HEK293 (cell line): ENCODE results near the gene TNFSF13.

Experiments
- EGR2 ChIP-seq: fragments of 450-650 bp; formaldehyde crosslinking; IDR thresholded peaks from 2 replicates; pipeline ENCODE4 v1.5.1; 2016; ENCODE audit warnings: low read depth, missing biosample characterization, missing genetic modification characterization
- HIC1 ChIP-seq: fragments of 450-650 bp; formaldehyde crosslinking; IDR thresholded peaks from 2 replicates; pipeline ENCODE4 v1.5.1; 2016; ENCODE audit warnings: missing biosample characterization, missing genetic modification characterization
- PBX3 ChIP-seq: sonication (generic); formaldehyde crosslinking; IDR thresholded peaks from 2 replicates; pipeline ENCODE4 v1.8.1; 2022; ENCODE audit warnings: mild to moderate bottlenecking, moderate library complexity, missing genetic modification reagents
- PRDM10 ChIP-seq: fragments of 450-650 bp; formaldehyde crosslinking; IDR thresholded peaks from 2 replicates; pipeline ENCODE4 v1.5.1; 2016; ENCODE audit warnings: missing biosample characterization, missing genetic modification characterization
- TSHZ1 ChIP-seq: fragments of 450-650 bp; formaldehyde crosslinking; IDR thresholded peaks from 2 replicates; pipeline ENCODE4 v1.5.1; 2016; ENCODE audit warnings: missing biosample characterization, missing genetic modification characterization, borderline replicate concordance
- WT1 ChIP-seq: fragments of 450-650 bp; formaldehyde crosslinking; IDR thresholded peaks from 2 replicates; pipeline ENCODE4 v1.5.1; 2016; ENCODE audit warnings: missing biosample characterization, missing genetic modification characterization
- YY1 ChIP-seq: fragments of 450-650 bp; formaldehyde crosslinking; IDR thresholded peaks from 2 replicates; pipeline ENCODE4 v1.5.1; 2018; ENCODE audit warnings: missing biosample characterization, missing genetic modification characterization
- ZBTB26 ChIP-seq: fragments of 450-650 bp; formaldehyde crosslinking; optimal IDR thresholded peaks from 2 replicates; pipeline ENCODE3; 2016; ENCODE audit warnings: missing biosample characterization, mild to moderate bottlenecking, missing genetic modification characterization
- ZBTB7A ChIP-seq: fragments of 450-650 bp; formaldehyde crosslinking; IDR thresholded peaks from 2 replicates; pipeline ENCODE4 v1.5.1; 2016; ENCODE audit warnings: low read depth, missing biosample characterization, missing genetic modification characterization
- ZBTB8A ChIP-seq: fragments of 450-650 bp; formaldehyde crosslinking; IDR thresholded peaks from 2 replicates; pipeline ENCODE4 v1.5.1; 2016; ENCODE audit warnings: missing biosample characterization, missing genetic modification characterization
- ZNF24 ChIP-seq: fragments of 450-650 bp; formaldehyde crosslinking; IDR thresholded peaks from 2 replicates; pipeline ENCODE4 v1.5.1; 2016; ENCODE audit warnings: missing biosample characterization, missing genetic modification characterization
- ZNF302 ChIP-seq: fragments of 450-650 bp; formaldehyde crosslinking; IDR thresholded peaks from 2 replicates; pipeline ENCODE4 v1.5.1; 2016; ENCODE audit warnings: missing biosample characterization, missing genetic modification characterization, low read depth
- ZNF335 ChIP-seq: fragments of 450-650 bp; formaldehyde crosslinking; conservative IDR thresholded peaks from 2 replicates; pipeline ENCODE4 v1.5.1; 2016; ENCODE audit warnings: missing biosample characterization, missing genetic modification characterization
- ZNF510 ChIP-seq: fragments of 450-650 bp; formaldehyde crosslinking; IDR thresholded peaks from 2 replicates; pipeline ENCODE4 v1.5.1; 2018; ENCODE audit warnings: mild to moderate bottlenecking, missing genetic modification characterization, missing biosample characterization; ENCODE audit not compliant: insufficient replicate concordance
- ZNF544 ChIP-seq: fragments of 450-650 bp; formaldehyde crosslinking; IDR thresholded peaks from 2 replicates; pipeline ENCODE4 v1.5.0; 2017; ENCODE audit warnings: missing biosample characterization, missing genetic modification characterization
- ZNF555 ChIP-seq: fragments of 450-650 bp; formaldehyde crosslinking; conservative IDR thresholded peaks from 2 replicates; pipeline ENCODE4 v1.5.1; 2017; ENCODE audit warnings: missing biosample characterization, mild to moderate bottlenecking, missing genetic modification characterization, inconsistent platforms
- ZNF571 ChIP-seq: fragments of 450-650 bp; formaldehyde crosslinking; IDR thresholded peaks from 2 replicates; pipeline ENCODE4 v1.5.0; 2017; ENCODE audit warnings: missing biosample characterization, missing genetic modification characterization
- ZNF792 ChIP-seq: fragments of 450-650 bp; formaldehyde crosslinking; IDR thresholded peaks from 2 replicates; pipeline ENCODE4 v1.5.1; 2016; ENCODE audit warnings: missing biosample characterization, missing genetic modification characterization
- TF ChIP-seq, protein P1 (sequence below): fragments of 450-650 bp; formaldehyde crosslinking; IDR thresholded peaks from 2 replicates; pipeline ENCODE4 v1.5.1; 2017; ENCODE audit warnings: missing biosample characterization, missing genetic modification characterization
- TF ChIP-seq, protein P2 (sequence below): fragments of 450-650 bp; formaldehyde crosslinking; IDR thresholded peaks from 2 replicates; pipeline ENCODE4 v1.5.1; 2016; ENCODE audit warnings: missing biosample characterization, missing genetic modification characterization
- TF ChIP-seq, protein P3 (sequence below): fragments of 450-650 bp; formaldehyde crosslinking; IDR thresholded peaks from 2 replicates; pipeline ENCODE4 v1.5.1; 2016; ENCODE audit warnings: missing biosample characterization, missing genetic modification characterization

TNFSF13 gene

DNA sequence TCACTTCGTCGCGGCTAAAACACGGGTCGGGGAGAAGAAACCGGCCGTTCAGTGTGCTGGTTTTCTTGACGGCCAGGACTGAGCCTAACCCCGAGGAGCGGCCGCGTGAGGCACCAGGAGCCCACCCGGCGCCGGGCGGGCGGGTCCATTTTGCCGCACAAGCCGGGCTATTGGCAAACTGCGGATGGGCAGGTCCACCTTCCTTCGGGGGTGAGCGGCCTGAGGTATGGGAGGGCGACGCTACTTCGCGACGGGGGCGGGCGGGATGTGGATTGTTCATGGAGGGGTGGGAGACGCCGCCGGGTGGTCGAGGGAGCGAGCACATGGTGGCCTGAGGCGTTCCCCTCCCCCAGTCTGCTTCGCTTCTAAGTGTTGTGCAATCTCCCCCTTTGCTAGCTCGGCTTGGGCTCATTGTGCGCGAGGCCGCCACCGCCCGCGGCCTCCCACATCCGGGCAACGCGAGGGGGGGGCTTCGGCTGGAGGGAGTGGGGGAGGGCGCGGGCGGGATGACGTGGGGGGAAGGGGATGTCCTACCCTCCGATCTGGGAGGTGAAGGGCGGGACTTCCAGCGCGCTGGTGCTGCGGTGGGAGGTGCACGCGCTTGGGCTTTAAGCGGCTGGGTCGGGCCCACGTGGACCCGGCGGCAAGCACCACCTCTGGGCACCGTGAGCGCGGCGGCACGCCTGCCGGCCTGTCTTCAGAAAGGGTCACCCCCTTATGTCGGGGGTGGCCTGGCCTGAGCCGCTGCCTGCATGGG is 15.0 kb downstream of the TNFSF13 start (continued):
- TF ChIP-seq WT1 (tag by site-specific recombination) (peak; percentile 74), ZBTB26 (tag by site-specific recombination) (peak; percentile 94), YY1 (tag by site-specific recombination) (no peak; the same call in none of the 2 replicates), ZNF571 (tag by site-specific recombination) (no peak), ZNF510 (tag by site-specific recombination) (no peak), ZNF335 (no peak), PBX3 (CRISPR knock-in tag) (peak; percentile 62; the same call in 1 of the 2 replicates), EGR2 (peak; percentile 98), ZBTB7A (tag by site-specific recombination) (peak; percentile 35; the same call in 1 of the 2 replicates), ZNF555 (tag by site-specific recombination) (no peak), ZNF302 (tag by site-specific recombination) (no peak), PRDM10 (tag by site-specific recombination) (peak; percentile 99), ZNF792 (tag by site-specific recombination) (peak; percentile 68; the same call in 1 of the 2 replicates), HIC1 (peak; percentile 90), ZNF24 (tag by site-specific recombination) (no peak), TSHZ1 (tag by site-specific recombination) (no peak; the same call in 1 of the 2 replicates), ZNF544 (no peak), ZBTB8A (tag by site-specific recombination) (peak; percentile 94)
- TF ChIP-seq, protein P1, sequence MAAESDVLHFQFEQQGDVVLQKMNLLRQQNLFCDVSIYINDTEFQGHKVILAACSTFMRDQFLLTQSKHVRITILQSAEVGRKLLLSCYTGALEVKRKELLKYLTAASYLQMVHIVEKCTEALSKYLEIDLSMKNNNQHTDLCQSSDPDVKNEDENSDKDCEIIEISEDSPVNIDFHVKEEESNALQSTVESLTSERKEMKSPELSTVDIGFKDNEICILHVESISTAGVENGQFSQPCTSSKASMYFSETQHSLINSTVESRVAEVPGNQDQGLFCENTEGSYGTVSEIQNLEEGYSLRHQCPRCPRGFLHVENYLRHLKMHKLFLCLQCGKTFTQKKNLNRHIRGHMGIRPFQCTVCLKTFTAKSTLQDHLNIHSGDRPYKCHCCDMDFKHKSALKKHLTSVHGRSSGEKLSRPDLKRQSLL (tag by site-specific recombination), result no peak
- TF ChIP-seq, protein P2, sequence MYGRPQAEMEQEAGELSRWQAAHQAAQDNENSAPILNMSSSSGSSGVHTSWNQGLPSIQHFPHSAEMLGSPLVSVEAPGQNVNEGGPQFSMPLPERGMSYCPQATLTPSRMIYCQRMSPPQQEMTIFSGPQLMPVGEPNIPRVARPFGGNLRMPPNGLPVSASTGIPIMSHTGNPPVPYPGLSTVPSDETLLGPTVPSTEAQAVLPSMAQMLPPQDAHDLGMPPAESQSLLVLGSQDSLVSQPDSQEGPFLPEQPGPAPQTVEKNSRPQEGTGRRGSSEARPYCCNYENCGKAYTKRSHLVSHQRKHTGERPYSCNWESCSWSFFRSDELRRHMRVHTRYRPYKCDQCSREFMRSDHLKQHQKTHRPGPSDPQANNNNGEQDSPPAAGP (tag by site-specific recombination), result peak; percentile 93
- TF ChIP-seq, protein P3, sequence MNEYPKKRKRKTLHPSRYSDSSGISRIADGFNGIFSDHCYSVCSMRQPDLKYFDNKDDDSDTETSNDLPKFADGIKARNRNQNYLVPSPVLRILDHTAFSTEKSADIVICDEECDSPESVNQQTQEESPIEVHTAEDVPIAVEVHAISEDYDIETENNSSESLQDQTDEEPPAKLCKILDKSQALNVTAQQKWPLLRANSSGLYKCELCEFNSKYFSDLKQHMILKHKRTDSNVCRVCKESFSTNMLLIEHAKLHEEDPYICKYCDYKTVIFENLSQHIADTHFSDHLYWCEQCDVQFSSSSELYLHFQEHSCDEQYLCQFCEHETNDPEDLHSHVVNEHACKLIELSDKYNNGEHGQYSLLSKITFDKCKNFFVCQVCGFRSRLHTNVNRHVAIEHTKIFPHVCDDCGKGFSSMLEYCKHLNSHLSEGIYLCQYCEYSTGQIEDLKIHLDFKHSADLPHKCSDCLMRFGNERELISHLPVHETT (tag by site-specific recombination), result peak; percentile 15; the same call in 1 of the 2 replicates
